ENCODE measurements around the gene CDH12.

The CDH12 gene

GRCh38 chr5:22411554-22412349 lies 441.4 kb downstream of the CDH12 start:
- TF ChIP-seq CTCF (IDR thresholded peaks at IDR 0.05; ENCODE audit: extremely low read depth, insufficient read depth, missing control alignments): no peak
- in situ Hi-C loops (cut with MboI; ENCODE audit: low pct_unique_long_range_greater_than_20kb, low sequenced_read_pairs, unreplicated experiment): no loop called here
- DNase-seq (ENCODE audit: low spot score): no peak

DNA sequence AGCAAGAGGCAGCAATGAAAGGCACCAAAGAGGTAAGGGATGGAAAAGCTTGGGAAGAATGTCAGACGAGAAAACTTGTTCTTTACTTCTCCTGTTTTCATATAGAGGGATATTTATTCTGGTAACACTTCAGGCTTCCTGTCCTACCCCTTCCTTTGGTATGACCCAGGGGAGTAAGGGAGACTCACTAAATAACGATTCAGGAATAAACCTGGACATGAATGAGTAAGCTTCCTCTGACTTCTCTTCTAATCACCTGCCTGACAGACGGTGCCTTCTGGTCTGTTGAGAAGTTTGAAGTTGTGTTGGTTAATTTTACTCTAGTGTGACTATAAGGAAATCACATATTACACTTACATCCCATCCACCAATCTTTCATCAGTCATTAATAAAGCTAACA lies 461.2 kb downstream of the CDH12 start:
- no peak for DNase-seq (ENCODE audit: low spot score)
- in situ Hi-C loops (cut with MboI; ENCODE audit: low pct_unique_long_range_greater_than_20kb, low sequenced_read_pairs, unreplicated experiment): no loop called here
- TF ChIP-seq CTCF (IDR thresholded peaks at IDR 0.05; ENCODE audit: extremely low read depth, insufficient read depth, missing control alignments): no peak

GRCh38 chr5:22390888-22391287 lies 462.3 kb downstream of the CDH12 start:
- DNase-seq (ENCODE audit: low spot score): no peak
- in situ Hi-C loops (cut with MboI; ENCODE audit: low pct_unique_long_range_greater_than_20kb, low sequenced_read_pairs, unreplicated experiment): no loop called here
- no peak for TF ChIP-seq CTCF (IDR thresholded peaks at IDR 0.05; ENCODE audit: extremely low read depth, insufficient read depth, missing control alignments)

DNA sequence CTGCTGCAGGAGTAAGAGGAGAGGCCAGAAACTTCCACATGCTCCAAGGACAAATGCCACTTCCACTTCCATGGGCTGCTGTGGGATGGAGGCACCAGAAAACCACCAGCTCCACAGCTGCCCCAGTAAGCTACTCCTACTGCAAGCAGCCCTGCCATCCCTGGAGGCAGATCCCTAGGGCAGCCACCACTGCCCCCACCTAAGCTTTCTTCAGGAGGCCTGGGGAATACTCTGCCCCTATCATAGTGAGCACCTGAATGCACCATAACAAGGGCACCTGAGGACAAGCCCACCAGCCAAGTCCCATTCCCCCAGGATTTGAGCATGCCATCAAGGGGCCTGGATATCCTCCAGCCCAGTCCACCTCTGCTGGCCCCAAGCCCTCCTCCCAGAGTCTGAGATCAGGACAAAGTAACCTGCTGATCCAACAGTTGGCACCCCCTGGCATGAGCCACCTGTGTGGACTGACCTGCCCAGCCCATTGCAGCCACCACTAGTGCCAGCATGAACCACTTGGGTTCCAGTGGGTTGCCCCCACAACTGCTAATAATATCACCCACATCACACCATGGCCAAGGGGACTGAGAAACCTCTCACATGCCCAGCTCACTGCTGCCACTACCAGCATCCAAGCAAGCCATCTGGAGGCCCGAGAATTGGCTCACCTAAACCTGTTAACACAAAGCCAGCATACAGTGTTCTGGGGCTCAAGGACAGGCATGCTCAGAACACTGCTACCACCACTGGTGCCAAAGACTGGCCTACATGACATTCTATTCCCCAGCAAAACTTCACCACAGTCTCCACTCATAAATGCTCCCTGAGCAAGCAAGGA lies 480.1 kb downstream of the CDH12 start:
- no peak for TF ChIP-seq CTCF (IDR thresholded peaks at IDR 0.05; ENCODE audit: extremely low read depth, insufficient read depth, missing control alignments)
- DNase-seq (ENCODE audit: low spot score): no peak
- in situ Hi-C loops (cut with MboI; ENCODE audit: low pct_unique_long_range_greater_than_20kb, low sequenced_read_pairs, unreplicated experiment): no loop called here

DNA sequence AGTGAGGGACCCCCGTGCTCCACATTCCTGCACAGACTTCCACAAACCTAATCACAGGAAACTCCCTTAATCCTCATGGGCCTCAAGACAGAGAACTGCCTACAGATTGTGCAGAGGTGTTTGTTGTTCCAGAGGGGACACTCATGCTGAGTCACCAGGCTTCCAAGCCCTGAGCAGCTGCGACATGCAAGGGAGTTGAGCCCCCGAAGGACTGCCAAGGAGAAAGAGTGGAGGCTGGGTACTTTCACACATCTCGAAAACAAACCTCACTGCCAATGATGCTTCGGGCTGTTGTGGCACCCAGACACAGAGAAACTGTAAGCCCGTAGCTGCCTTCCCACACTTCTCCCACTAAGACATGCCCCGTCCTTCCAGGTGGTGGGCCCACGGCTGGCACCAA lies 480.8 kb downstream of the CDH12 start:
- in situ Hi-C loops (cut with MboI; ENCODE audit: low pct_unique_long_range_greater_than_20kb, low sequenced_read_pairs, unreplicated experiment): no loop called here
- no peak for DNase-seq (ENCODE audit: low spot score)

DNA sequence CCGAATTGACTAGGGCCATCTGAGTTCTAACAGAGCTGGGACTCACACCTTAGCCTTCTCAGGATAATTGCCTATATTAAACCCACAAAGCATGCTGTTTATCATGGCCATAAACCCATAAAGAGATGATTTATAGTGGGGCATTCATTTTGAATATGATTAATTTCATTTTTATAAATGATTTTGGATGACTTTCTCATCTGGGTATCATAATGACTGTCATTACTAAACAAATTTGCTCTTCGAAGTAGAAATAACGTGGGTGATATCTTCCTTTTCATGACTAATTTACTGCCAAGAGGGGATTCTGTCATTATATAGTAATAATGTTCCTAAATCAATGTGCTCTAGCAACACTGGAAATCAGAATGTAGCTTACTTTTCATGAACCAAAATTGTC lies 498.2 kb downstream of the CDH12 start:
- TF ChIP-seq CTCF (IDR thresholded peaks at IDR 0.05; ENCODE audit: extremely low read depth, insufficient read depth, missing control alignments): no peak
- in situ Hi-C loops (cut with MboI; ENCODE audit: low pct_unique_long_range_greater_than_20kb, low sequenced_read_pairs, unreplicated experiment): no loop called here
- no peak for DNase-seq (ENCODE audit: low spot score)

More for the DNA sequence above, 480.8 kb downstream of the CDH12 start:
- no peak for TF ChIP-seq CTCF (IDR thresholded peaks at IDR 0.05; ENCODE audit: extremely low read depth, insufficient read depth, missing control alignments)
